HG02943 (cell line): ENCODE measurements around the gene SMAD1.
"Not testable (repeated sequence)": the region's sequence is repeated elsewhere in the genome, so short reads cannot be mapped to it uniquely, and the experiment has no call there.

Experiments used
- ATAC-seq: cut with Tn5 transposase; IDR thresholded peaks from one replicate; pipeline ENCODE4 v1.9.1; 2021; ENCODE audit warnings: mild to moderate bottlenecking, low read depth, moderate library complexity; ENCODE audit not compliant: unreplicated experiment

Gene SMAD1

GRCh38 chr4:145553375-145553774 is 71.7 kb downstream of the SMAD1 start:
- ATAC-seq = no peak

- ATAC-seq = no peak
Measured at GRCh38 chr4:145554691-145555090, 73.0 kb downstream of the SMAD1 start.

DNA sequence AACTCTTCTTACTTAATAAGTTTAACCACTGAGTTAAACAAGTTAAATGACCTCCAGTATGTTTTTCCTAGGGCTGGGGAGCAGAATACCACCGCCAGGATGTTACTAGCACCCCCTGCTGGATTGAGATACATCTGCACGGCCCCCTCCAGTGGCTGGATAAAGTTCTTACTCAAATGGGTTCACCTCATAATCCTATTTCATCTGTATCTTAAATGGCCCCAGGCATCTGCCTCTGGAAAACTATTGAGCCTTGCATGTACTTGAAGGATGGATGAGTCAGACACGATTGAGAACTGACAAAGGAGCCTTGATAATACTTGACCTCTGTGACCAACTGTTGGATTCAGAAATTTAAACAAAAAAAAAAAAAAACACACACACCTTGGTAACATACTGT is 76.1 kb downstream of the SMAD1 start:
- peak; percentile 77 for ATAC-seq

DNA sequence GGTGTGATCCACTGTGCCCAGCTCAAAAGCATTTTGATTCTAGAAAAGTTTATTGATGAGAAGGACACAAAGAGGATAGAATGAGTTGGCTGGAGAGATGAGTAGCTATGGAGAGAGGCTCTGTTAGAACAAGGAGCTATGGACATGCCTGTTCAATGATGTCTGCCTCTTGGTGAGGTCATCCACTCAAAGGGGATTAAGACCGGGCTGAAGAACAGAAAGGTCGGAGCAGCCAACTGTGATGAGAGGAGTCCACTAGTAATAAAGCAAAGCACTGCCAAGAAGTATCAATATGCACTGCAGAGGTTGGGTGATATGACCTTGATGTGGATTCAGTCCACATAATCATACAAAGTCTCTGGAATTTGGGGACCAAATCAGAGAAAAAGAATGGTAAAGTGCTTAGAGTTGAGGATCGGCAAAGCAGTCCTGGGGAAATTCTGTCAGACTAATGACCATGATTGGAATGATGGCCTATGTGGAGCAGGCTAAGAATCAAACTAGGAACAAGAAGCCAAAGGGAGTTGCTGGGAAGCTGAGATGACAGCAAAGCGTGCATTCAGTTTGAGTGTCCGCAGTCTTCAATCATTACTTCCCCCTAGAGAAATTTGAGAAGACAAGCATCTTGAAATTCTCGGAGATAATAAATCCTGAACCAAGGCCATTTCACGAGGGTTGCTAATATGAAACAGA is 81.8 kb downstream of the SMAD1 start:
- no peak for ATAC-seq

DNA sequence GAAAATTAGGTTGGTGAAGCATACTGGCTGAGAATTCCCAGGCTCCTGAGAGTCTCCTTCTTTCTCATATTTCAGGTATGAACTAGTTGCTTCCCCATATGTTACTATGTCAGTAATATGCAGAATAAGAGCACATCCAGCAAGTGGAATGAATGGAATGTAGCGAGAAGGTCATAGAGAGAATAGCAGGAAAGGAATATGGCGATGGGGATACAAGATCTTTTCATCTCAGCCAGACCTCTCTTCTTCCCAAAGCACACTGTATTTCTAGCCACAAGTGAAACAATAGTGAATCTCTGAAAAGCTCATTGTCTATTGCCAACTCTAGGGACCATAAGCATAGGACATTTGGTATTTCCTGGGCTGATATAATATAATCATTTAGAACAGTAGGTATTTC is 82.9 kb downstream of the SMAD1 start:
- ATAC-seq = no peak

DNA sequence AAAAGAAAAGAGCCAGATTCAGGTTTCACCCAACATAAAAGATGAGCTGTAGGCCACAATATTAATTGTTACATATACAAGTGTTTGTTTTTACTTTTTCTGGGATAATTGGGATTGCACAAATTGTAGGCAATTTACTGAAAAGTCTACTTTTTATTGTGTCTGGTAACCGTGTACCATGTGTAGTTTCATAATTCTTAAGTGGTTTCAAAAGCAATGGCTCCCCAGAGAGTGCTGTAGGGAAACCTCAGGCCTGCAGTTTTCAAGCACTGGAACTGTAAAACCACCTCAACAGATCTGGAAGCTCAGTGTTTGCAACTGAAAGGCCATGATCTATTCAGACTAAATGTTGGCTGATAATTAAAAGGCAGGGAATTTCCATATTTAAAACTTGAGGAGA is 83.7 kb downstream of the SMAD1 start:
- ATAC-seq = no peak

DNA sequence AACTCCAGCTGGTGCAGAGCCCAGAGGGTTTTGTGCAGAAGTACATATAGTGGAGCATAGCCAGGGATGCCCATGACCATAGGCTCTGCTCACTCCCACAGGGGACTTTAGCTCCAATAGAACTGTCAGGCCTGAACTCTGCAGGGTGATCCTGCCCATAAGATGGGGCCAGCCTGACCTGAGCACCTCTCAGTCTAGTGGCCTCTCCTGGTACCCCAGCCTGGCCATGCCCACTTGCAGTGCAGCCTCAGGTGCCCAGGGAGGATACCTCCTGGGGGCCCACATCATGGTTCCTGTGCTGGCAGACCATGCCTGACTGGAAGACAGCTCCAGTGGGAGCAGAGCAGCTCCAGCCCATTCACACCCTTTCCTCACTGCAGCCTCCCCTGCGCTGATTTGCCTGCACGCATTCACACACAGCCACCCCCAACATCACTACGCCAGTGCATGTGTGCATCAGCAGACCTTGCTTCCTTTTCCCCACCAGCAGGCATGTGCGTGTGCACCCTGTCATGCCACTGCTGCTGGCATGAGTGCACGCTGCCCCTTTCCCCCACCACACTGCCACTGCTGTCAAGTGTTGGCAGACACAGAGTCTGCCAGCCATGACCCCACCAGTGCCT is 84.5 kb downstream of the SMAD1 start:
- no peak for ATAC-seq

GRCh38 chr4:145566768-145567167 is 85.1 kb downstream of the SMAD1 start:
- ATAC-seq = no peak

DNA sequence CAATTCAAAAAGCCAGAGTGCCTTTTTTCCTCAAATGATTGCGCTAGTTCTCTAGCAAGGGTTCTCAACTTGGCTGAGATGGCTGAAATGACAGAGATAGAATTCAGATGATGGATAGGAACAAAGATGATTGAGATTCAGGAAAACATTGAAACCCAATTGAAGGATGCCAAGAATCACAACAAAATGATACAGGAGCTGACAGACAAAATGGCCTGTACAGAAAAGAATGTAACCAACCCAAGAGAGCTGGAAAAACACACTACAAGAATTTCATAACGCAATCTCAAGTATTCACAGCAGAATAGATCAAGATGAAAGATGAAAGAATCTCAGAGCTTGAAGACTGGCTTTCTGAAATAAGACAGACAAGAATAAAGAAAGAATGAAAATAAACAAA is 85.9 kb downstream of the SMAD1 start:
- ATAC-seq = no peak

GRCh38 chr4:145574546-145574945 is 92.9 kb downstream of the SMAD1 start:
- not testable (repeated sequence) for ATAC-seq

GRCh38 chr4:145580906-145581305 is 99.3 kb downstream of the SMAD1 start:
- ATAC-seq = no peak

GRCh38 chr4:145583191-145584055 is 101.8 kb downstream of the SMAD1 start:
- ATAC-seq = no peak

DNA sequence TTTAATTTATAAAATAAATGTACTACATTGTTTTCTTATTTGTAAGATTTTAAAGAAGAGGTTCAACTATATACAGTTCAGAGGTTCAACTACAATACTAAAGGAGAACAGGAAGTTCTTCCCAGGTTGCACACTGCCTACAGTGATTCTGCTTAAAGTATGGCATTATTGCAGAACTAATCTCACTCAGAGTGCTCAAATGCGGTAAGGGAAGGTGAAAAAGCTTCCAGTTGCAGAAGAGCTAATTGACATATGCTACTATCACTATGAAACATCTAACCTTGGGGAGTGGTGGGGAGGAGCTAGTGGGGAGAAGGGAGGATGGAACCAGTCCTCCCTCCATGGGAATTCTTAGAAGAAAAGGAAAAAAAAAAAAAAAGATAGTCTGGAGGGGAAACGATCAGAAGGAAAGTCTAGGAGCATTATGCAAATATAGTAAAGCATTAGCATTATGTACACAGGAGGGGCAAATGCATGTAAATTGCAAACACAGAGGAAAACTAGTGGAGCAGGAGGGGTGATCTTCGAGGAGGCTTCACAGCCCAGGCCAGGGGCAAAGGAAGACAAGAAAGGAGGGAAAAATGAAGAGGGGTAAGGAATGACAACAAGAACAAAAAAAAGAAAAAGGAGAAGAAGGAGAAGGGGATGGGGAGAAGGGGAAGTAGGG is 105.6 kb downstream of the SMAD1 start:
- no peak for ATAC-seq

GRCh38 chr4:145589381-145589780 is 107.7 kb downstream of the SMAD1 start:
- ATAC-seq = not testable (repeated sequence)

- no peak for ATAC-seq
Measured at GRCh38 chr4:145589916-145590702, 108.5 kb downstream of the SMAD1 start.

DNA sequence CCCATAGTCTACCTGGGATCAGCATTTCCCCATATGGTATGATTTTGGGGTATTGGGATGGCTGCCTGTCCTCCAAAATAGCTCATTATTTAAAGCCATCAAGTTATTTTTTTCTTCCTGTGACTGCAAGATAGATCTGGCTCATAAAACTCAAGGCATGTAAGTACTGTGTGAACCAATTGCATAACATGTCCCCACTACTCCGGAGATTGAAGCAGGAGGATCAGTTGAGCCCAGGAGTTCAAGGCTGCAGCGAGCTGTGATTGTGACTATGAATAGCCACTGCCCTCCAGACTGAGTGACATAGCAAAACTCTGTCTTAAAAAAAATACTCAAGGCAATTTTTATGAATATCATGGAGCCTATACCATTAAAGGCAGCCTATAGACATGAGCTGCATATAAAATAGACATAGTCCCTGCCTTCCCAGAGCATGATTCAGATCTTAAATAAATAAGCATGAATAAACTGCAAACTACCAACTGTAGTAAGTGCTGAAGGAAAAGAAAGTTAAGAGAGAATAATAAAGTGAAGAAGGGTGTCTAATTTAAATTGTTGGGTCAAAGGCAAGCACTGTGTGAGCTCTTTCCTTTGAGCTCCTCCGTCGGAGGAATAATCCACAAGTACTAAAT is 120.6 kb downstream of the SMAD1 start:
- no peak for ATAC-seq

DNA sequence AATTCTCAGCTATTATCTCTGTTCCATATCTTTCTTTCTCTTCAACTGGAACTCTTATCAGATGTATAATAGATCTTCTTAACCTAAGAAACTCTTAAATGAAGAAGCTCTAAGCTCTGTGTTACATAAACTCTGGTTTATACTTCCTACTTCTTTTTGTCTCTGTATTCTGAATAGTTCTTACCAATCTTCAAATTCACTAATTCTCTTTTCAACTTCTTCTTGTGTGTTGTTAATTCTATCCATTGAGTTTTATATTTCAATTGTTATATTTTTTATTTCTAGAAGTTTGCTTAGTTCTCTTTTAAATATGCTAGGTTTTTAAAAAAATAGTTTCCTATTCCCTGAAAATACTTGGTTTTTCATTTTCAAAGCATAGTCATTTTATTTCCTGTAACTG is 124.3 kb downstream of the SMAD1 start:
- ATAC-seq = no peak
